Inflammatory macrophage treated with lipopolysaccharide for 4 hours (primary cell): Measurements from ENCODE around the gene PYCARD.
"Not testable (repeated sequence)": the region's sequence is repeated elsewhere in the genome, so short reads cannot be mapped to it uniquely, and the experiment has no call there.

Source experiments
- DNase-seq: peaks from one replicate; pipeline ENCODE4 v3.0.0-alpha.2; 2020

The PYCARD gene

DNA sequence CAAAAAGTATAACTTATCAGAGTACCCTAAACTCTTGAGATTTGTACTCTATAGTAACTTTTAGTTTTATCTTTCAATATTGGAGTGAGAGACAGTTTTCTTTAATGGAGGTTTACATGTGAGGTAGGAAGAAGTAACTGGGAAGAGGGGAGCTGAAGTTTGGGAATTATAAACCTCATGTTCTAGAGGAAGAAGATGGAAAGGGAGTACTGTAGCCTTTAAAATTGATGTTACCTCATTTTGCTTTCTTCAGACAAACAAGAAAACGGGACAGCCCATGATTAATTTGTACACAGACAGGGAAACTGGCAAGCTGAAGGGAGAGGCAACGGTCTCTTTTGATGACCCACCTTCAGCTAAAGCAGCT, 13.2 kb downstream of the PYCARD start:
- no peak for DNase-seq

DNA sequence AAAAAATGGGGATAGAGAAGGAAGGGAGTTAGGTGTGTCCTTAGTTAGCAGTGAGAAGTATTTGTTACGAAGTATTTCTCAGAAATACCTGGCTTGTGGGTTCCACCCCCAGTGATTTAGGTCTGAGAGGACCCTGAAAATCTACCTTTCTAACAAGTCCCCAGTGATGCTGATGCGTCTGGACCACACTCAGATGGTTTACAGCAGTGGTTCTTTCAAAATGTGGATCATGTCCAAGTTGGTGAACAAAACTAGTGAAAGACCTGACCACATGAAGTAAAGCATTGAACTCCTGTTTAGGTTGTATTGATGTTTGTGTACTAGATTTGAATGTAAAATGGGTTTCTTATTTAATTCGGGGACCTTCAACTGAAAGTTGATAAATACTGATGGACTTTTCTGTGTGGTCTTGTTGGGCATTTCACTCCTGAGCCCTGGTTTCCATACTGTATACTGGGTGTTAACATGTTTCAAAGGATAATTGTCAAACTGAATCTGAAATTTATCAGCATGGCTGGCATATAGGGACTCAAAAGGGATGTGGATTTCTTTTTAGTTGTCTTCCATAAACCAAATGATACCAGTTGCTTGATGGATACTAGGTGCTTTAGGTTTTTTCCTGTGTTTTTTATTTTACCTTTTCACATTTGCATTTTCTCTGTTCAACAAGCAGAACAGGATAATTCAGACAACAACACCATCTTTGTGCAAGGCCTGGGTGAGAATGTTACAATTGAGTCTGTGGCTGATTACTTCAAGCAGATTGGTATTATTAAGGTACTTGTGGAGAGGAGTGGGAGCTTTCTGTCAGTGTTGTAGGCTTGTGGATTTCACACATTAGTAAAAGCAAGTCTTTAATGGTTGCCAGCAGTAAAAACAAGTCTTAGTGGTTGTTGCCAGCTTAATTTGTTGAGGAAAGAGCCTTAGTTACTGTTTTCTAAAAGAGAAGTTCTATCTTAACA, 13.8 kb downstream of the PYCARD start:
- DNase-seq, result no peak

DNA sequence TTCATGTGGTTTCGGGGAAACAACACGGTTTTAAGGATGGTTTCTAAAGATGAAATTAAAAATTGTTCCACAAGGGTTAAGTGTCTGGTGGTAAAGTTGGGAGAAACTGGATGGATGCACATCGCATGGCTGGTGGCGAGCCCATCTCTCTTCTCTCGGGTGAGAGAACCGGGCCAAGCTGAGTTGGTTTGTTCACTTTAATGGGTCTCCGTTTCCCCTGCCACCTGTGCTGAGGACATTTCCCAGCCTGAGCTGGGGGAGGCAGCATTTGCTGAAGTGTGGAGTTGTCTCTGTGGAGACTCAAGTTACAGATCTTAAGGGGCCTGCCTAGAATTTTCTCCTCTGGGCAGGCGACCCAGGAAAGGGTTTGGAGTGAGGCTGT, 14.8 kb downstream of the PYCARD start:
- no peak for DNase-seq

DNA sequence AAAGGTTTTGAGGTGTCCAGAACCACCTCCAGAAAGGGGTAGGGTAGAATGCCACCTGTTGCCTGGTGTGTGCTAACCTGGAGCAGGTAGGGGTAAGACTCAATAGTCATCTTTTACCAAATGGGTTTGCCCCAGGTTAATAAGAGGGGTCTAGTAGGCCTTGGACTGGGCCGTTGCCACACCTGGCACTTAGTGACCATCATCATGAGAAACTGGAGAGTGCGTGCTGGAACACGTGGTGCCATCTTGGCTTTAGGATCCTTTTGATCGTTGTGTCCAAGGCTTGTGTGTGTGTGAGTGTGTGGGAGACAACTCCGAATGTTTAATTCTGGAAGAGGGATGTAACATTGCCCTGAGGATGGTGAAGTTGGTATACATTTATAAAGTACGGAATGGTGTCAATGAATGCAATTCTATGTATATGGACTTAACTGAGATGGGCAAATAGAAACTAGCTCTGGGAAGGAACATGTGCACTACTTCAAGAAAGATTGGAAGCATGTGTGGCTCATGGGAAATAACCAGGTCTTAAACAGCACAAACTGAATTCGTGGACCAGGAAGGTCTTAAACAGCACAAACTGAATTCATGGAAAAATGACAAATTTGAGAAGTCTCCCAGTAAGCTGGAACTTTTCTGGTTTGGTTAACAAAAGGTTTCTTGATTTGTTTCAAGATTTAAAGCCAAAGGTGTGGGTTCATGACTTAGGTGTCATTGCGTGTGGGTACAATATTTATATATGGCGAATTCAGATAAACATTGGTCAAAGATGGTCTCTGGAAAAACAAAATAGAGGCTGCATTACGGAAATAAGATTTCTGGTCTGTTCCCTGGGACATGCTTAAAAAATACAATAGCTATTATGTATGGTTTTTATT, 15.4 kb downstream of the PYCARD start:
- no peak for DNase-seq

DNA sequence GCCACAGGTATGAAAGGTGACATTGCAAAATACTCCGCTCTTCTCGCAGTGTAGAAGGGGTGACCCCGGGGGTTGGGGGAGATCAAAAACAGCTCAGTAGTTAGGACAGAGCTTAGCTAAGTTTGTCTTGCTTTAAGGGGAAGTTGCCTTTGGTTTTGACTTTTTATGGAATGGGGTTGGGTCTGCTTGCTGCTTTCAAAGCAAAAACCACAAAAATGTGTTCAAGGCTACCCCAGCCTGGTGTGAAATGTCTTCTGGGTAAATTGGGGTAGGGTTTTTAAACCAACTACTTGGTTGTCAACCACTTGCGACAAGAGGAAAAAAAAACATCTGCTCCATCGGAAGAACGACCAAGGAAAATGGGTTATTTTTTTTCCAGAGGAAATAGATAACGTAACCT, 16.4 kb downstream of the PYCARD start:
- no peak for DNase-seq

DNA sequence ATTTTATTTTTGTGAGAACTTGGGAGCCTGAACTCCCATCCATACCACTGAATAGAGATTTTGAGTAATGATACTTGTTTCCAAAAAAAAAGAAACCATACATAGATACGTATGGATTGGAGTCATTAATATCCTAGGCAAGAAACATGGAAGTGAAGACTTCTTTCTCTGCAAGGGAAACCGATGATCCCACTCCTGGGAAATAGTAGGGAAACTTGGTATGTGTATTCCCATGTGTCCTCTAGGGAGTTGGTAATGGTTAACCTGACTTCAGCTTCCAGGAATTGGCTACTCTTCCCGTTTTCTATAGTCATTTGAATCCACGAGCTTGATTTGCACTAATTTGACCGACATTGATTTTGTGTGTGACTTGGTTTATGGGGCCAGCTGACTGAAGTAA, 17.2 kb downstream of the PYCARD start:
- DNase-seq, result no peak

DNA sequence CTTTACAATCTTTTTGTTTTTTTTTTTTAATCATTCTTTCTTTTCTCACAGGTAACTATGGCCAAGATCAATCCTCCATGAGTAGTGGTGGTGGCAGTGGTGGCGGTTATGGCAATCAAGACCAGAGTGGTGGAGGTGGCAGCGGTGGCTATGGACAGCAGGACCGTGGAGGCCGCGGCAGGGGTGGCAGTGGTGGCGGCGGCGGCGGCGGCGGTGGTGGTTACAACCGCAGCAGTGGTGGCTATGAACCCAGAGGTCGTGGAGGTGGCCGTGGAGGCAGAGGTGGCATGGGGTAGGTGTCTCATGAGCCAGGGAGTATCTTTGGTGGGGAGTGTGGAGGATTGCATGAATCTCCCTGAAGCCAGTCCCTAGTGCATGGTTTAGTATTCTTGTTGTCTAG, 17.7 kb downstream of the PYCARD start:
- DNase-seq, result no peak

DNA sequence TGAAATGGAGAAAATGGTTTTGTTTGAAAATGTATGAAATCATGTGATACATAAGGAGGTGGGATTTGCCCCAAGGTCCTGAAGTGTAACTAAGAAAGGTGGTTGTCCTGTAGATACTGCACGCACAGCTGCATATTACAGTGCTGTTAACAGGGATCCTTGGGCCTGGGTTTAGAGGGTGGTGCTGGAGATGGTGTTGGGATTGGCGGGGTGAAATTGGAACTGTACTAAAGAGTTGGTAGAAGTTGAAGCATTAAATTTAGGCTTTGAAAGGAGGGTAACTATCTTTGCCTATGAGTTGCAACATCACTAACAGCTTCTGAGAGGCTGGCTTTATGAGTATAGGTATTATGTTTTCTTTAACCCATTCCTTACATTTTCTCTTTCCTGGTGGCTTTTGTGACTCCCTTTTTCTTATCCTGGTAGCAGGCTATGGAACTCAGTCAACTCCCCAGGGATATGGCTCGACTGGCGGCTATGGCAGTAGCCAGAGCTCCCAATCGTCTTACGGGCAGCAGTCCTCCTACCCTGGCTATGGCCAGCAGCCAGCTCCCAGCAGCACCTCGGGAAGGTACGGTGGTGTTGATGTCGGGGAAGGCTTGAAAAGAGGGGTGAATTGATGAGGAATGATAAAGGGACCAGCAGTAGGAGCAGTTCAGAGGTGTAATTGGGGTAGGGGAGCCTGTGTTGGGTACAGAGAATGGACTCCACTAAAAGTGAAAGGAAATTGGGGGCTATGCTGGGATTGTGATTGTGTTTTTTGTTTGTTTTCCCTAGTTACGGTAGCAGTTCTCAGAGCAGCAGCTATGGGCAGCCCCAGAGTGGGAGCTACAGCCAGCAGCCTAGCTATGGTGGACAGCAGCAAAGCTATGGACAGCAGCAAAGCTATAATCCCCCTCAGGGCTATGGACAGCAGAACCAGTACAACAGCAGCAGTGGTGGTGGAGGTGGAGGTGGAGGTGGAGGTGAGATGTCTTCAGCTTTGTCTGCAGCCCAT, 18.8 kb downstream of the PYCARD start:
- DNase-seq, result no peak

DNA sequence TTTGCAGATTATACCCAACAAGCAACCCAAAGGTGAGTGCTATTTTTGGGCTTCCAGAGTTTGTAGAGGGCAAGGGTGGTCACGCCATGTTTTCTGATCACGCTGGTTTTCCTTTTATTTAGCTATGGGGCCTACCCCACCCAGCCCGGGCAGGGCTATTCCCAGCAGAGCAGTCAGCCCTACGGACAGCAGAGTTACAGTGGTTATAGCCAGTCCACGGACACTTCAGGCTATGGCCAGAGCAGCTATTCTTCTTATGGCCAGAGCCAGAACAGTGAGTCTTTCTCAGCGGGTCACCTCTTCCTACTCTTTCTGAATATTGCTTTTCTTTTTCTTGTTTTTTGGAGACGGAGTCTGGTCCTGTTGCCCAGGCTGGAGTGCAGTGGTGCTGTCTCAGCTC, 20.2 kb downstream of the PYCARD start:
- DNase-seq, result no peak

DNA sequence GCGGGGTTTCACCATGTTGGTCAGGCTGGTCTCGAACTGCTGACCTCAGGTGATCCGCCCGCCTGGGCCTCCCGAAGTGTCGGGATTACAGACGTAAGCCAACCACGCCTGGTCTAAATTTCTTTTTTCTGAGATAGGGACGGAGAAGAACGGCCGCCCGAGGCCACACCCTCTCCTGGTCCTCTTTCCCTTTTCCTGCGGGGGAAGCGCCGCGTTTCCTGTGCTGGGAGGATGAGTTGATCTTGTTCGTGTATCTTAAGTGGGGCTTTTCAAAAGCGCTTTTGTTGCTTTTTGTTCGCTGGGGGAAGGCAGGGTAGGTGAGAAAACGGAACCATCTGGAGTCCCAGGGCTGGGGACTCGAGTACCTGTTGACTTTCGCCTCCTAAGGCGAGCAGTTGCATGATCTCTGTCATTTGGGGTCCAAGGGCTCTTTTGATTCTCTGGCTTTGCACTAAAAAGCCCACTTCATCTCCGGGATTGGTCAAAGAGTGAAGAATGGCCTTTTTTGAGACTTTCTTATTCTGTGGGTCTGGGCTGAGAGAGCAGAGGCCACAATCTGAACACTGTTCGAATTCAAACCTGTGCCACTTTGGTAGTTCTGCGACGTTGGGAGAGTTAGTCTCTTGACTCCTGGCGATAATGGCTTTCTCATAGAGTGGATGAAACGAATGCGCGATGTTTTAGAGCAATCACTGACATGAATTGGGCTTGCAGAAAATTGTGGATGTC, 21.3 kb downstream of the PYCARD start:
- DNase-seq, result peak; percentile 68

DNA sequence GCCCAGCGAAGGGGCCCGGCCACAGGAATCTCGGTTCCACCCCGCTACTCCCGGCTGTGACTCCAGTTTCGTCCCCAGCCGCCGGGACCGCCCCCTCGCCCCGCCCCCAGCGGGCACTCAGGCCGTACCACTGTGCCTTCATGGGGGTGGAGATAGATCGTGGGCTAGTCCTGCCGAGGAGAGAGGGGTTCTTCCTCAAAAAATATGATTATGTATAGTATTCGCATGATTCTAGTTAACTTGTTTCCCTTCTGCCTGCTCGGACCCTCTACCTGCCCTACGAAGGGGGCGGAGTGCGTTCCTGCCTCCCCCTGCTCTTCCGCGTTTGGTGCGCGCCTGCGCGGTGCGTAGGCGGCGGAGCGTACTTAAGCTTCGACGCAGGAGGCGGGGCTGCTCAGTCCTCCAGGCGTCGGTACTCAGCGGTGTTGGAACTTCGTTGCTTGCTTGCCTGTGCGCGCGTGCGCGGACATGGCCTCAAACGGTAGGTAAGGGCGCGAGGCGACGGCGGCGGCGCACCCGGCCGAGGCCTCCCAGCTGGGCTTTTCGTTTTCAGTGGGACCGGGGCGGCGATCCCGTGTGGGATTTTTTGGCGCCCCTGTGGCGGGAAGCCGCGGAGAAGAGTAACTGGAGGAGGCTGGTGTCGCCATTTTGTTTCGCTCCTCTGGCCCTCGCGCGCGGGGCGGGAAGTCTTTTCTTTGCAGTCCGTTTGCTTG, 22.7 kb downstream of the PYCARD start, which contains the start of gene FUS:
TSS of gene FUS (plus strand) at position 393 of the 713 bp plus-strand sequence. CDS start at position 469, 76 bp downstream.
- DNase-seq, result peak; percentile 83

DNA sequence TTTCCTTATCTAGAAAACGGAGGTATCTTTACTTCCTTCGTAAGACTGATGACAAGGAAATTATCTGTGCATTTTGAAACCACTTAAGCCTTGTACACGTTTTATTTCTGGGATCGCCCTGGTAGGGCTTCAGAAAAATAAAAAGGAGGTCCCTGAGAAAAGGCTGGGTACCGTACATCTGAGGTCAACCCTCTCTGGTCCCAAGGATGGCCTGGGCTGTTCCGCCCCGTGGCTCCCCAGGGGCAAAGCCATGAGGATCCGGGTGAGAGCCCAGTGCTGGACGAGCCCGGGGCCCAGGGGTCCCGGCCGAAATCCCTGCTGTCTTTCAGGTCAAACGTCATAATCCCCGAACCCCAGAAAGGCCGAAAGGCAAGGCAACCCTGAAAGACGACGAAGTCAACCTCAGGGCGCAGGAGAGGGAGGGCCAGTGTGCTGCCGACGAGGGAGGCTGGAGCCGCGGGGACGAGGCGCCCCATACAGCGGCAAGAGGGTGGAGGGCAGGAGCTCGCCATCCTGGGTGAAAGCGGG, 23.3 kb downstream of the PYCARD start:
- peak; percentile 19 for DNase-seq

DNA sequence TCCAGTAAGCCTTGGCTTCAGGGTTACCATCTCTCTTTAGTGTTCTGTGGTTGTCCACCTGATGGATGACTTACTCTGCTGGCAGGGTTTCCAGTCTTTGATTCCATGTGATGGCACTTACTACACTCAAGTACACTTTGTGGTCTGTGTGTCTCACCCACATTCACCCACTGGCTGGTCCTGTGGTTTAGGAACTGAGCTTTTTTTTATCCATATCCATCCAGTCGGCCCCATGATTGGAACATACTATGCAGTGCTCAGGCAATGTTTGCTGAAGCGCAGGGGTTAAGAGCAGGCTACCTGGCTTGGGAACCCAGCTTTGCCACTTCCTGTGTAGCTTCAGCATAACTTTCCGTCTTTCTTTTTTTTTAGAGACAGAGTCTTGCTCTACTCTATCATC, 25.4 kb downstream of the PYCARD start:
- DNase-seq, result peak; percentile 72

DNA sequence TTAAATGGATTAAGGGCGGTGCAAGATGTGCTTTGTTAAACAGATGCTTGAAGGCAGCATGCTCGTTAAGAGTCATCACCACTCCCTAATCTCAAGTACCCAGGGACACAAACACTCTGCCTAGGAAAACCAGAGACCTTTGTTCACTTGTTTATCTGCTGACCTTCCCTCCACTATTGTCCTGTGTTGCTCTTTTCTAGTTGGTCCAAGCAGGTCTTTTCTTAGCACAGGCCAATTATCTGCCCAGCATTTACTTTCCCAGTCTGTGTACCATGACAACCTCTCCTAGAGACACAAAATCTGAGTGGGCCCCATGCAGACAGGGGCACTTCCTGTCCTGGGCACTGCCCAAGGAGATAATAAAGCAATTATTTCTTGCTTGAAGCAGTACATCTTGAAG, 32.5 kb downstream of the PYCARD start:
- DNase-seq, result not testable (repeated sequence)

DNA sequence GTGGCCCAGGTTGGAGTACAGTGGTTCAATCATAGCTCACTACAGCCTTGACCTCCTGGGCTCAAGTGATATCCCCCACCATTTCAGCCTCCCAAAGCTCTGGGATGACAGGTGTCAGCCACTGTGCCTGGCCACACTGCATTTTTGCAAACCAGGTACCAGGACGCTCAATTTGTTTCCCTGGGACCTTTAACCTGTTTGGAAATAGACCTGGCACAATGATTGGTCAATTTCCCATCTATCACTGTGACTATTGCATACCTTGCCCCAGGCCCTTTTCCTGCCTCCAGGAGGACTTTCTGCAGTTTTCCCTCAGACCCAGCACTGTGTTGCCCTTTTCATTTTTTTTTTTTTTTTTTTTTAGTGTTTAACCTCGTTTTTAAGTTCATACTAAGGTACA, 33.7 kb downstream of the PYCARD start:
- DNase-seq, result no peak

DNA sequence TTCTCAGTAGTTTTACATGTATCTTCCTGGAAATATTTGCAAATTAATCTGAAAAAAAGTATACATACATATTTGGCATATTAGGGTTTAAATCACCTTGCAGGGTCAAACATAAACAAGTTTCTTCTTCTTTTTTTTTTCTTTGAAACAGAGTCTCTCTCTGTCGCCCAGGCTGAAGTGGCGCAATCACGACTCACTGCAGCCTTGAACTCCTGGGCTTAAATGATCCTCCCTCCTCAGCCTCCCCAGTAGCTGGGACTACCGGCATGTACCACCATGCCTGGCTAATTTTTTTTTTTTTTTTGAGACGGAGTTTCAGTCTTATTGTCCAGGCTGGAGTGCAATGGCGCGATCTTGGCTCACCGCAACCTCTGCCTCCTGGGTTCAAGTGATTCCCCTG, 35.2 kb downstream of the PYCARD start:
- peak; percentile 33 for DNase-seq

DNA sequence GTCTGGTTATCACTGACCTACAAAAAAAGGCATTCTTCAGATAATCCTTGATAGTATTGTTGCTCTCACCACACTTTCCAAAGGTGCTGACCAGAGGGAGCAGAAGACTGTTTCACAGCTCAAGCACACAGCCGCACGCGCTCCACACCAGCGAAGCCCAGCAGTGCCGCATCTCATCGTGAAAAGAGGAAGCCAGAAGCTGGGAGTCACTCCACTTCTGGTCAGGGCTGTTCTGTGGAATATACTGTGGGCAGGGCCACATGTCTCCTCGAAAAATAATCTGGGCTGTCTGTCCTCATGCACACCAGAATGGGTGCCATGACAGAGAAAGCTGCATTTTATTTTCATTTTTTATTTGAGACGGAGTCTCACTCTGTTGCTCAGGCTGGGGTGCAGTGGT, 45.4 kb downstream of the PYCARD start:
- peak; percentile 76 for DNase-seq
